Measurements from ENCODE around the gene SH2D2A. TPM values are rescaled to one million over a fixed set of nuclear protein-coding genes. Genes with fewer than 3 reads are reported as not detected.

Gene SH2D2A
- polyA plus RNA-seq, 4 donors = 0.89 to 3.7 (median 2.4) TPM

- Histone ChIP-seq H3K4me1 (ENCODE audit: control insufficient read depth in 3 of 3, insufficient read depth in 2 of 3, low read depth in 1 of 3, low read length in 2 of 3) (peaks cover 0 to 11% (median 0%) of the 10 kb centered on the region in 3 donors), H3K4me3 (ENCODE audit: low read depth in 1 of 3, low read length in 3 of 3) (no peak overlapping the region), H3K36me3 (ENCODE audit: control insufficient read depth in 3 of 3, insufficient read depth in 2 of 3, low read depth in 1 of 3, low read length in 3 of 3) (no peaks in the 10 kb centered on the region), H3K27me3 (ENCODE audit: control insufficient read depth in 3 of 3, insufficient read depth in 3 of 3, low read length in 3 of 3) (peaks cover 5 to 95% (median 43%) of the 10 kb centered on the region in 3 donors), H3K27ac (ENCODE audit: low read depth in 1 of 3, low read length in 2 of 3) (no peak overlapping the region), H3K9me3 (ENCODE audit: control insufficient read depth in 2 of 2, insufficient read depth in 1 of 2, low read depth in 1 of 2, low read length in 1 of 2) (no peaks in the 10 kb centered on the region)
- no peak for FAIRE-seq
- DNase-seq = no peak
- 7 to 15% (median 13%) methylated on average over 62 to 69 of the region's 69 CpGs for WGBS, 3 donors
Measured at GRCh38 chr1:156845055-156845952, 28.7 kb upstream of the SH2D2A start.

GRCh38 chr1:156844638-156845037 lies 28.0 kb upstream of the SH2D2A start:
- Histone ChIP-seq H3K27ac (ENCODE audit: low read depth in 1 of 3, low read length in 2 of 3) (no peak overlapping the region), H3K4me1 (ENCODE audit: control insufficient read depth in 3 of 3, insufficient read depth in 2 of 3, low read depth in 1 of 3, low read length in 2 of 3) (peaks cover 0 to 11% (median 0%) of the 10 kb centered on the region in 3 donors), H3K27me3 (ENCODE audit: control insufficient read depth in 3 of 3, insufficient read depth in 3 of 3, low read length in 3 of 3) (peaks cover 5 to 95% (median 43%) of the 10 kb centered on the region in 3 donors), H3K36me3 (ENCODE audit: control insufficient read depth in 3 of 3, insufficient read depth in 2 of 3, low read depth in 1 of 3, low read length in 3 of 3) (no peaks in the 10 kb centered on the region), H3K9me3 (ENCODE audit: control insufficient read depth in 2 of 2, insufficient read depth in 1 of 2, low read depth in 1 of 2, low read length in 1 of 2) (no peaks in the 10 kb centered on the region), H3K4me3 (ENCODE audit: low read depth in 1 of 3, low read length in 3 of 3) (no peak overlapping the region)
- WGBS, 3 donors = 25 to 29% (median 28%) methylated on average over 14 of the region's 14 CpGs
- FAIRE-seq (no peak), DNase-seq (no peak)

- FAIRE-seq = no peak
- DNase-seq = no peak
- 35 to 47% (median 37%) methylated on average over 6 of the region's 6 CpGs for WGBS, 3 donors
- H3K4me1 ChIP-seq (ENCODE audit: control insufficient read depth in 3 of 3, insufficient read depth in 2 of 3, low read depth in 1 of 3, low read length in 2 of 3) = peaks cover 0 to 11% (median 0%) of the 10 kb centered on the region in 3 donors
- H3K36me3 ChIP-seq (ENCODE audit: control insufficient read depth in 3 of 3, insufficient read depth in 2 of 3, low read depth in 1 of 3, low read length in 3 of 3) = no peaks in the 10 kb centered on the region
- H3K27me3 ChIP-seq (ENCODE audit: control insufficient read depth in 3 of 3, insufficient read depth in 3 of 3, low read length in 3 of 3) = peaks cover 5 to 97% (median 43%) of the 10 kb centered on the region in 3 donors
- H3K9me3 ChIP-seq (ENCODE audit: control insufficient read depth in 2 of 2, insufficient read depth in 1 of 2, low read depth in 1 of 2, low read length in 1 of 2) = no peaks in the 10 kb centered on the region
- H3K27ac ChIP-seq (ENCODE audit: low read depth in 1 of 3, low read length in 2 of 3) = no peak overlapping the region
- H3K4me3 ChIP-seq (ENCODE audit: low read depth in 1 of 3, low read length in 3 of 3) = no peak overlapping the region
Measured at GRCh38 chr1:156844102-156844501, 27.5 kb upstream of the SH2D2A start.

- WGBS, 3 donors = 65 to 77% (median 77%) methylated on average over 9 of the region's 9 CpGs
- Histone ChIP-seq H3K9me3 (ENCODE audit: control insufficient read depth in 2 of 2, insufficient read depth in 1 of 2, low read depth in 1 of 2, low read length in 1 of 2) (no peaks in the 10 kb centered on the region), H3K36me3 (ENCODE audit: control insufficient read depth in 3 of 3, insufficient read depth in 2 of 3, low read depth in 1 of 3, low read length in 3 of 3) (no peaks in the 10 kb centered on the region), H3K27me3 (ENCODE audit: control insufficient read depth in 3 of 3, insufficient read depth in 3 of 3, low read length in 3 of 3) (peaks cover 5 to 88% (median 41%) of the 10 kb centered on the region in 3 donors), H3K4me3 (ENCODE audit: low read depth in 1 of 3, low read length in 3 of 3) (no peak overlapping the region), H3K27ac (ENCODE audit: low read depth in 1 of 3, low read length in 2 of 3) (no peak overlapping the region), H3K4me1 (ENCODE audit: control insufficient read depth in 3 of 3, insufficient read depth in 2 of 3, low read depth in 1 of 3, low read length in 2 of 3) (peaks cover 0 to 8% (median 0%) of the 10 kb centered on the region in 3 donors)
- FAIRE-seq (no peak), DNase-seq (no peak)
Measured at GRCh38 chr1:156842618-156843300, 26.1 kb upstream of the SH2D2A start.

- DNase-seq = no peak
- WGBS, 3 donors = 62 to 80% (median 78%) methylated on average over 16 of the region's 16 CpGs
- no peak for FAIRE-seq
- H3K36me3 ChIP-seq (ENCODE audit: control insufficient read depth in 3 of 3, insufficient read depth in 2 of 3, low read depth in 1 of 3, low read length in 3 of 3) = no peaks in the 10 kb centered on the region
- no peaks in the 10 kb centered on the region for H3K9me3 ChIP-seq (ENCODE audit: control insufficient read depth in 2 of 2, insufficient read depth in 1 of 2, low read depth in 1 of 2, low read length in 1 of 2)
- no peak overlapping the region for H3K4me3 ChIP-seq (ENCODE audit: low read depth in 1 of 3, low read length in 3 of 3)
- H3K27me3 ChIP-seq (ENCODE audit: control insufficient read depth in 3 of 3, insufficient read depth in 3 of 3, low read length in 3 of 3) = peaks cover 1 to 79% (median 41%) of the 10 kb centered on the region in 3 donors
- H3K27ac ChIP-seq (ENCODE audit: low read depth in 1 of 3, low read length in 2 of 3) = no peak overlapping the region
- H3K4me1 ChIP-seq (ENCODE audit: control insufficient read depth in 3 of 3, insufficient read depth in 2 of 3, low read depth in 1 of 3, low read length in 2 of 3) = peaks cover 0 to 8% (median 0%) of the 10 kb centered on the region in 3 donors
Measured at GRCh38 chr1:156841295-156841855, 24.7 kb upstream of the SH2D2A start.

GRCh38 chr1:156840898-156841279 lies 24.2 kb upstream of the SH2D2A start:
- FAIRE-seq = no peak
- WGBS, 3 donors = 52 to 64% (median 64%) methylated on average over 13 to 14 of the region's 14 CpGs

GRCh38 chr1:156840186-156840897 lies 23.7 kb upstream of the SH2D2A start:
- H3K27me3 ChIP-seq (ENCODE audit: control insufficient read depth in 3 of 3, insufficient read depth in 3 of 3, low read length in 3 of 3) = peaks cover 0 to 76% (median 34%) of the 10 kb centered on the region in 3 donors
- DNase-seq (no peak), FAIRE-seq (no peak)
- no peaks in the 10 kb centered on the region for H3K36me3 ChIP-seq (ENCODE audit: control insufficient read depth in 3 of 3, insufficient read depth in 2 of 3, low read depth in 1 of 3, low read length in 3 of 3)
- no peak overlapping the region for H3K27ac ChIP-seq (ENCODE audit: low read depth in 1 of 3, low read length in 2 of 3)
- no peaks in the 10 kb centered on the region for H3K9me3 ChIP-seq (ENCODE audit: control insufficient read depth in 2 of 2, insufficient read depth in 1 of 2, low read depth in 1 of 2, low read length in 1 of 2)
- peaks cover 0 to 7% (median 0%) of the 10 kb centered on the region in 3 donors for H3K4me1 ChIP-seq (ENCODE audit: control insufficient read depth in 3 of 3, insufficient read depth in 2 of 3, low read depth in 1 of 3, low read length in 2 of 3)
- no peak overlapping the region for H3K4me3 ChIP-seq (ENCODE audit: low read depth in 1 of 3, low read length in 3 of 3)
- WGBS, 3 donors = 31 to 57% (median 44%) methylated on average over 8 of the region's 8 CpGs

More at GRCh38 chr1:156840898-156841279, 24.2 kb upstream of the SH2D2A start:
- no peak for DNase-seq
- H3K9me3 ChIP-seq (ENCODE audit: control insufficient read depth in 2 of 2, insufficient read depth in 1 of 2, low read depth in 1 of 2, low read length in 1 of 2) = no peaks in the 10 kb centered on the region
- peaks cover 0 to 8% (median 0%) of the 10 kb centered on the region in 3 donors for H3K4me1 ChIP-seq (ENCODE audit: control insufficient read depth in 3 of 3, insufficient read depth in 2 of 3, low read depth in 1 of 3, low read length in 2 of 3)
- H3K36me3 ChIP-seq (ENCODE audit: control insufficient read depth in 3 of 3, insufficient read depth in 2 of 3, low read depth in 1 of 3, low read length in 3 of 3) = no peaks in the 10 kb centered on the region
- H3K27ac ChIP-seq (ENCODE audit: low read depth in 1 of 3, low read length in 2 of 3) = no peak overlapping the region
- no peak overlapping the region for H3K4me3 ChIP-seq (ENCODE audit: low read depth in 1 of 3, low read length in 3 of 3)
- H3K27me3 ChIP-seq (ENCODE audit: control insufficient read depth in 3 of 3, insufficient read depth in 3 of 3, low read length in 3 of 3) = peaks cover 0 to 78% (median 38%) of the 10 kb centered on the region in 3 donors

Data from small intestine (tissue), 7 donors.